Anterior cingulate cortex (tissue), 58 donors: ENCODE data around the gene MRTFA.
"Not testable (repeated sequence)": the region's sequence is repeated elsewhere in the genome, so short reads cannot be mapped to it uniquely, and the experiment has no call there.

ENCODE experiments used
- DNase-seq, 58 donors: peaks; one replicate each; lab custom pipeline; 2025; lab: John Stamatoyannopoulos, UW

The MRTFA gene

GRCh38 chr22:40636380-40637182, at the start of gene MRTFA:
Gene MRTFA, minus strand, starts transcription at chr22:40636719.
- DNase-seq = peak; percentile 96 to 100 (median 100)

GRCh38 chr22:40685406-40685805, 48.9 kb upstream of the MRTFA start:
- DNase-seq = no peak

- no peak for DNase-seq
Observed at GRCh38 chr22:40684728-40685127, 48.2 kb upstream of the MRTFA start.

- no peak for DNase-seq
Observed at GRCh38 chr22:40681451-40681850, 44.9 kb upstream of the MRTFA start.

- DNase-seq = no peak
Observed at GRCh38 chr22:40680819-40681183, 44.3 kb upstream of the MRTFA start.

- peak in 10 of 58 donors; percentile 9 to 45 (median 30) for DNase-seq
Observed at GRCh38 chr22:40679964-40680818, 43.7 kb upstream of the MRTFA start.

GRCh38 chr22:40679249-40679963, 42.9 kb upstream of the MRTFA start, which contains the start of gene MCHR1:
Gene MCHR1, plus strand, starts transcription at chr22:40679484. Its CDS starts 169 bp downstream, at chr22:40679653.
- DNase-seq = peak in 11 of 58 donors; percentile 8 to 51 (median 23)

- DNase-seq = no peak
Observed at GRCh38 chr22:40678493-40679248, 42.2 kb upstream of the MRTFA start.

GRCh38 chr22:40676644-40677043, 40.1 kb upstream of the MRTFA start:
- no peak for DNase-seq

GRCh38 chr22:40676166-40676565, 39.6 kb upstream of the MRTFA start:
- not testable (repeated sequence) for DNase-seq

- DNase-seq = no peak
Observed at GRCh38 chr22:40674274-40674673, 37.8 kb upstream of the MRTFA start.

GRCh38 chr22:40673017-40673416, 36.5 kb upstream of the MRTFA start:
- no peak for DNase-seq

- DNase-seq = no peak
Observed at GRCh38 chr22:40671796-40672360, 35.4 kb upstream of the MRTFA start.

GRCh38 chr22:40671369-40671768, 34.9 kb upstream of the MRTFA start:
- no peak for DNase-seq

GRCh38 chr22:40670058-40670457, 33.5 kb upstream of the MRTFA start:
- no peak for DNase-seq

- no peak for DNase-seq
Observed at GRCh38 chr22:40668611-40669411, 32.3 kb upstream of the MRTFA start.

- DNase-seq = peak in 30 of 58 donors; percentile 6 to 63 (median 32)
Observed at GRCh38 chr22:40666151-40666848, 29.8 kb upstream of the MRTFA start.

- peak in 46 of 58 donors; percentile 12 to 79 (median 48) for DNase-seq
Observed at GRCh38 chr22:40665312-40665711, 28.8 kb upstream of the MRTFA start.
